Fibroblast of skin of left biceps (primary cell): ENCODE results near the gene ACO2.
"Not testable (repeated sequence)": the region's sequence is repeated elsewhere in the genome, so short reads cannot be mapped to it uniquely, and the experiment has no call there.

ENCODE experiments used
- DNase-seq, 2 experiments: peaks; one replicate each; pipeline ENCODE4 v3.0.0-alpha.2; 2013; ENCODE audit warnings: low read depth in 2 of 2

The ACO2 gene

GRCh38 chr22:41568811-41569210 is 99.9 kb downstream of the ACO2 start:
- DNase-seq: no peak

GRCh38 chr22:41570221-41570620 is 101.3 kb downstream of the ACO2 start:
- DNase-seq: no peak

DNA sequence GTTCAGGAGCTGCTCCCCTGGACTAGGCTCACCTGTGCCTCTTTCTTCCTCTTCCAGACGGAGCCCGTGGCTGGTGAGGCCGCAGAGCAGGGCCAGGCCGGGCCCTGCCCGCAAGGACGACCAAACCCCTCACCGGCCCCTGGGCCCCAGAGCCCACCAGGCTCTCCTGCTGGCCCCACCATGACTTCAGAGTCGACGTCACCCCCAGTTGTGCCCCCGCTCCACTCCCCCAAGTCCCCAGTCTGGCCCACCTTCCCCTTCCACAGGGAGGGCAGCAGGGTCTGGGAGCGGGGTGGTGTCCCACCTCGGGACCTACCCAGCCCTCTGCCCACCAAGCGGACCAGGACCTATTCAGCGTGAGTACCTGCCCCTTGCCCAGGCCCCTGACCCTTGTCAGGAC is 102.9 kb downstream of the ACO2 start:
- DNase-seq: no peak

- not testable (repeated sequence) for DNase-seq
Observed at GRCh38 chr22:41572305-41572704, 103.4 kb downstream of the ACO2 start.

GRCh38 chr22:41573677-41574076 is 104.8 kb downstream of the ACO2 start:
- no peak for DNase-seq

DNA sequence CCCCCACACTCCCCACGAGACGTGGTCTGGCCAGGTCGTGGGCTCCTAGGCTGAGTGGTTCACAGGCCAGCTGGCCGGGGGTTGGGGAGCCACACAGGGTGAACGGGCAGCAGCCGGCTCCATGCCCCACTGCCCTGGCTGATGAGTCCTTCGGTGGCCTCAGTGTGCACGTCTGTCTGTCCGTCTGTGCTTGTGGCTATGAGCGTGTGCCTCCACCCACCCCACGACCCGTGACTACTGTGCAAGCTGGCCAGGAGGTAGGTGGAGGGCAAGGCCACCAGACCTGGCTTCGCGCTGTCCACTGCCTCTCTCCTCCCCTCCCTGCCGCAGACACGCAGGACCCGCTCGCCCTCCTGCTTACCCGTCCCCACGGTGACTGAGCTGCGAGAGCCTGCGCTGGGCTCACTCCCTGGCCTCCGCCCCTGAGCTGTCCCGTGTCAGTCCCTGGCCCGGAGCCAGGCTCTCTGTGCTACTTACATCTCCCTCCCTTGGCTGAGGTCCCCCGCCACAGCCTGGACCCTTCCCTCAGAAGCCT is 106.0 kb downstream of the ACO2 start:
- no peak for DNase-seq

GRCh38 chr22:41575533-41575932 is 106.6 kb downstream of the ACO2 start:
- no peak for DNase-seq

GRCh38 chr22:41576877-41577276 is 108.0 kb downstream of the ACO2 start:
- DNase-seq: no peak

DNA sequence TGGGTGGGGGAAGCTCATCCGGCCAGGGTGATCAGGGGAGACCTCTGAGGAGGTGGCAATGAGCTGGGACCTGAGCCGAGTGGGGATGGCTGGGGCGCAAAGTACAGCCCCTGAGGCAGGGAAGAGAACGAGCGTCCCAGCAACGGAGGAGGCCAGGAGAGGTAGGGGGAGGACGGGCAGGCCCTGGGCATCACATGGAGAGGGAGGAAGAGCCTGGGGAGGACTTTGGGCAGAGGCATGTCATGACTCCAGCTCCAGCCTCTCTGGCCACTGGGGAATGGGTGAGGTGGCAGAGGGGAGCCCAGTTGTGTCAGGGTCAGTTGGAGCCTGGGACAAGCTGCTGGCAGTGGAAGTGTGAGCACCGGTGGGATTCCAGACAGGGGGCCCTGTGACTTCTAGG is 109.2 kb downstream of the ACO2 start:
- no peak for DNase-seq
